ENCODE measurements around the gene HENMT1.
"Not testable (repeated sequence)": the region's sequence is repeated elsewhere in the genome, so short reads cannot be mapped to it uniquely, and the experiment has no call there.

Gene HENMT1

GRCh38 chr1:108646265-108646647, 14.6 kb downstream of the HENMT1 start:
- H3K4me3 ChIP-seq (ENCODE audit: low read depth, low read length) = no peak overlapping the region
- no peak overlapping the region for H3K9ac ChIP-seq (ENCODE audit: low read depth, low read length)
- H3K27ac ChIP-seq (ENCODE audit: low read depth, low read length) = no peak overlapping the region

GRCh38 chr1:108645564-108646184, 15.2 kb downstream of the HENMT1 start:
- Histone ChIP-seq H3K27me3 (ENCODE audit: control insufficient read depth, insufficient read depth, low read length) (no peaks in the 10 kb centered on the region), H3K4me1 (ENCODE audit: control insufficient read depth, insufficient read depth, low read length) (no peaks in the 10 kb centered on the region), H3K36me3 (ENCODE audit: control insufficient read depth, insufficient read depth, low read length) (no peaks in the 10 kb centered on the region), H3K27ac (ENCODE audit: low read depth, low read length) (no peak overlapping the region), H3K4me3 (ENCODE audit: low read depth, low read length) (no peak overlapping the region), H3K9ac (ENCODE audit: low read depth, low read length) (no peak overlapping the region), H3K9me3 (ENCODE audit: control insufficient read depth, insufficient read depth, low read length) (no peaks in the 10 kb centered on the region)

More at GRCh38 chr1:108646265-108646647, 14.6 kb downstream of the HENMT1 start:
- no peaks in the 10 kb centered on the region for H3K36me3 ChIP-seq (ENCODE audit: control insufficient read depth, insufficient read depth, low read length)
- no peaks in the 10 kb centered on the region for H3K27me3 ChIP-seq (ENCODE audit: control insufficient read depth, insufficient read depth, low read length)
- H3K4me1 ChIP-seq (ENCODE audit: control insufficient read depth, insufficient read depth, low read length) = no peaks in the 10 kb centered on the region
- H3K9me3 ChIP-seq (ENCODE audit: control insufficient read depth, insufficient read depth, low read length) = no peaks in the 10 kb centered on the region

GRCh38 chr1:108644984-108645383, 15.9 kb downstream of the HENMT1 start:
- H3K36me3 ChIP-seq (ENCODE audit: control insufficient read depth, insufficient read depth, low read length) = no peaks in the 10 kb centered on the region
- no peaks in the 10 kb centered on the region for H3K9me3 ChIP-seq (ENCODE audit: control insufficient read depth, insufficient read depth, low read length)
- no peaks in the 10 kb centered on the region for H3K4me1 ChIP-seq (ENCODE audit: control insufficient read depth, insufficient read depth, low read length)
- no peak overlapping the region for H3K27ac ChIP-seq (ENCODE audit: low read depth, low read length)
- H3K4me3 ChIP-seq (ENCODE audit: low read depth, low read length) = no peak overlapping the region
- no peak overlapping the region for H3K9ac ChIP-seq (ENCODE audit: low read depth, low read length)
- no peaks in the 10 kb centered on the region for H3K27me3 ChIP-seq (ENCODE audit: control insufficient read depth, insufficient read depth, low read length)

- Histone ChIP-seq H3K9ac (ENCODE audit: low read depth, low read length) (no peak overlapping the region), H3K27me3 (ENCODE audit: control insufficient read depth, insufficient read depth, low read length) (no peaks in the 10 kb centered on the region), H3K4me3 (ENCODE audit: low read depth, low read length) (no peak overlapping the region), H3K9me3 (ENCODE audit: control insufficient read depth, insufficient read depth, low read length) (no peaks in the 10 kb centered on the region), H3K36me3 (ENCODE audit: control insufficient read depth, insufficient read depth, low read length) (no peaks in the 10 kb centered on the region), H3K27ac (ENCODE audit: low read depth, low read length) (no peak overlapping the region), H3K4me1 (ENCODE audit: control insufficient read depth, insufficient read depth, low read length) (no peaks in the 10 kb centered on the region)
Observed at GRCh38 chr1:108643492-108644335, 17.2 kb downstream of the HENMT1 start.

- not testable (repeated sequence) for H3K9ac ChIP-seq (ENCODE audit: low read depth, low read length)
Observed at GRCh38 chr1:108640863-108641262, 20.0 kb downstream of the HENMT1 start.

GRCh38 chr1:108639899-108640560, 20.9 kb downstream of the HENMT1 start:
- H3K4me1 ChIP-seq (ENCODE audit: control insufficient read depth, insufficient read depth, low read length) = no peaks in the 10 kb centered on the region
- peaks cover 17% of the 10 kb centered on the region; the same call in 1 of the 2 replicates for H3K36me3 ChIP-seq (ENCODE audit: control insufficient read depth, insufficient read depth, low read length)
- H3K9ac ChIP-seq (ENCODE audit: low read depth, low read length) = no peak overlapping the region
- no peak overlapping the region for H3K4me3 ChIP-seq (ENCODE audit: low read depth, low read length)
- no peak overlapping the region for H3K27ac ChIP-seq (ENCODE audit: low read depth, low read length)
- no peaks in the 10 kb centered on the region for H3K27me3 ChIP-seq (ENCODE audit: control insufficient read depth, insufficient read depth, low read length)
- H3K9me3 ChIP-seq (ENCODE audit: control insufficient read depth, insufficient read depth, low read length) = no peaks in the 10 kb centered on the region

More at GRCh38 chr1:108640863-108641262, 20.0 kb downstream of the HENMT1 start:
- not testable (repeated sequence) for H3K4me1 ChIP-seq (ENCODE audit: control insufficient read depth, insufficient read depth, low read length); H3K36me3 ChIP-seq (ENCODE audit: control insufficient read depth, insufficient read depth, low read length); H3K27me3 ChIP-seq (ENCODE audit: control insufficient read depth, insufficient read depth, low read length); H3K9me3 ChIP-seq (ENCODE audit: control insufficient read depth, insufficient read depth, low read length); H3K4me3 ChIP-seq (ENCODE audit: low read depth, low read length); H3K27ac ChIP-seq (ENCODE audit: low read depth, low read length)

- Histone ChIP-seq H3K4me3 (ENCODE audit: low read depth, low read length) (no peak overlapping the region), H3K27ac (ENCODE audit: low read depth, low read length) (no peak overlapping the region), H3K9ac (ENCODE audit: low read depth, low read length) (no peak overlapping the region), H3K9me3 (ENCODE audit: control insufficient read depth, insufficient read depth, low read length) (no peaks in the 10 kb centered on the region), H3K36me3 (ENCODE audit: control insufficient read depth, insufficient read depth, low read length) (peaks cover 21% of the 10 kb centered on the region), H3K27me3 (ENCODE audit: control insufficient read depth, insufficient read depth, low read length) (no peaks in the 10 kb centered on the region), H3K4me1 (ENCODE audit: control insufficient read depth, insufficient read depth, low read length) (no peaks in the 10 kb centered on the region)
Observed at GRCh38 chr1:108636876-108637275, 24.0 kb downstream of the HENMT1 start.

GRCh38 chr1:108634521-108634920, 26.4 kb downstream of the HENMT1 start:
- Histone ChIP-seq H3K4me1 (ENCODE audit: control insufficient read depth, insufficient read depth, low read length) (no peaks in the 10 kb centered on the region), H3K27me3 (ENCODE audit: control insufficient read depth, insufficient read depth, low read length) (no peaks in the 10 kb centered on the region), H3K27ac (ENCODE audit: low read depth, low read length) (no peak overlapping the region), H3K4me3 (ENCODE audit: low read depth, low read length) (no peak overlapping the region), H3K9me3 (ENCODE audit: control insufficient read depth, insufficient read depth, low read length) (no peaks in the 10 kb centered on the region), H3K9ac (ENCODE audit: low read depth, low read length) (no peak overlapping the region), H3K36me3 (ENCODE audit: control insufficient read depth, insufficient read depth, low read length) (peaks cover 41% of the 10 kb centered on the region)

- no peak overlapping the region for H3K4me3 ChIP-seq (ENCODE audit: low read depth, low read length)
- H3K4me1 ChIP-seq (ENCODE audit: control insufficient read depth, insufficient read depth, low read length) = no peaks in the 10 kb centered on the region
- H3K9ac ChIP-seq (ENCODE audit: low read depth, low read length) = no peak overlapping the region
- peaks cover 40% of the 10 kb centered on the region for H3K36me3 ChIP-seq (ENCODE audit: control insufficient read depth, insufficient read depth, low read length)
- no peaks in the 10 kb centered on the region for H3K9me3 ChIP-seq (ENCODE audit: control insufficient read depth, insufficient read depth, low read length)
- no peak overlapping the region for H3K27ac ChIP-seq (ENCODE audit: low read depth, low read length)
- H3K27me3 ChIP-seq (ENCODE audit: control insufficient read depth, insufficient read depth, low read length) = no peaks in the 10 kb centered on the region
Observed at GRCh38 chr1:108628665-108629064, 32.2 kb downstream of the HENMT1 start.

GRCh38 chr1:108627951-108628350, 32.9 kb downstream of the HENMT1 start:
- Histone ChIP-seq H3K36me3 (ENCODE audit: control insufficient read depth, insufficient read depth, low read length) (peaks cover 39% of the 10 kb centered on the region), H3K9me3 (ENCODE audit: control insufficient read depth, insufficient read depth, low read length) (no peaks in the 10 kb centered on the region), H3K4me3 (ENCODE audit: low read depth, low read length) (no peak overlapping the region), H3K27me3 (ENCODE audit: control insufficient read depth, insufficient read depth, low read length) (no peaks in the 10 kb centered on the region), H3K4me1 (ENCODE audit: control insufficient read depth, insufficient read depth, low read length) (no peaks in the 10 kb centered on the region), H3K9ac (ENCODE audit: low read depth, low read length) (no peak overlapping the region), H3K27ac (ENCODE audit: low read depth, low read length) (no peak overlapping the region)

- H3K4me1 ChIP-seq (ENCODE audit: control insufficient read depth, insufficient read depth, low read length) = no peaks in the 10 kb centered on the region
- no peaks in the 10 kb centered on the region for H3K27me3 ChIP-seq (ENCODE audit: control insufficient read depth, insufficient read depth, low read length)
- H3K4me3 ChIP-seq (ENCODE audit: low read depth, low read length) = no peak overlapping the region
- H3K9me3 ChIP-seq (ENCODE audit: control insufficient read depth, insufficient read depth, low read length) = no peaks in the 10 kb centered on the region
- no peak overlapping the region for H3K27ac ChIP-seq (ENCODE audit: low read depth, low read length)
- peaks cover 38% of the 10 kb centered on the region for H3K36me3 ChIP-seq (ENCODE audit: control insufficient read depth, insufficient read depth, low read length)
- no peak overlapping the region for H3K9ac ChIP-seq (ENCODE audit: low read depth, low read length)
Observed at GRCh38 chr1:108627256-108627655, 33.6 kb downstream of the HENMT1 start.

Measured in HUES48 (cell line).